Thoracic aorta (tissue), 2 donors: ENCODE data around the gene FAM120A. TPM values are rescaled to one million over a fixed set of nuclear protein-coding genes. Genes with fewer than 3 reads are reported as not detected.

Source experiments
- ATAC-seq: fragments of 150-250 bp; one replicate; pipeline ENCODE4 v1.8.0; 2017; ENCODE audit warnings: low read depth; ENCODE audit not compliant: insufficient number of reproducible peaks, low FRiP score
- DNase-seq: peaks from one replicate; pipeline ENCODE4 v3.0.0-alpha.2; 2020; ENCODE audit warnings: low spot score
- H3K27ac ChIP-seq, 2 donors: fragments of 200-600 bp; sonication (generic); 1 replicate in 1 of 2; 2 replicates in 1 of 2; pipeline ENCODE4 v1.5.1; 2016; ENCODE audit warnings: mild to moderate bottlenecking in 2 of 2, moderate library complexity in 2 of 2
- H3K27me3 ChIP-seq: fragments of 200-600 bp; sonication (generic); replicated peaks from 2 replicates; pipeline ENCODE4 v1.6.0; 2016; ENCODE audit warnings: mild to moderate bottlenecking; ENCODE audit not compliant: insufficient read depth
- H3K36me3 ChIP-seq: fragments of 200-600 bp; sonication (generic); one replicate; pipeline ENCODE4 v1.5.1; 2016
- H3K4me1 ChIP-seq, 2 donors: fragments of 200-600 bp; sonication (generic); 1 replicate in 1 of 2; 2 replicates in 1 of 2; pipeline versions ENCODE4 v1.5.1 to v1.6.0; 2016; ENCODE audit warnings: low read depth in 2 of 2, mild to moderate bottlenecking in 1 of 2; ENCODE audit not compliant: control insufficient read depth in 1 of 2
- H3K4me3 ChIP-seq: fragments of 200-600 bp; sonication (generic); 2 replicates; pipeline ENCODE4 v1.5.1; 2016; ENCODE audit warnings: mild to moderate bottlenecking
- H3K9me3 ChIP-seq: fragments of 200-600 bp; sonication (generic); 2 replicates; pipeline ENCODE4 v1.5.1; 2016
- total RNA-seq, 2 donors: library from RNA; depleted of rRNA; stranded (reverse); fragments of >200 nt; gene quantifications; one replicate each; pipeline versions ENCODE4 v1.1.0 to v1.2.3, GENCODE V29; 2016
- TF ChIP-seq, protein P1 (sequence below): fragments of 200-600 bp; sonication (generic); IDR thresholded peaks from one replicate; pipeline ENCODE4 v1.5.1; 2019; ENCODE audit warnings: antibody characterized with exemption

The FAM120A gene
- total RNA-seq, 2 donors from 2014 or later = 65.3 to 87.8 TPM

- H3K4me3 ChIP-seq = no peak overlapping the region
- no peaks in the 10 kb centered on the region for H3K27me3 ChIP-seq
- H3K9me3 ChIP-seq = no peaks in the 10 kb centered on the region
- TF ChIP-seq, protein P1, sequence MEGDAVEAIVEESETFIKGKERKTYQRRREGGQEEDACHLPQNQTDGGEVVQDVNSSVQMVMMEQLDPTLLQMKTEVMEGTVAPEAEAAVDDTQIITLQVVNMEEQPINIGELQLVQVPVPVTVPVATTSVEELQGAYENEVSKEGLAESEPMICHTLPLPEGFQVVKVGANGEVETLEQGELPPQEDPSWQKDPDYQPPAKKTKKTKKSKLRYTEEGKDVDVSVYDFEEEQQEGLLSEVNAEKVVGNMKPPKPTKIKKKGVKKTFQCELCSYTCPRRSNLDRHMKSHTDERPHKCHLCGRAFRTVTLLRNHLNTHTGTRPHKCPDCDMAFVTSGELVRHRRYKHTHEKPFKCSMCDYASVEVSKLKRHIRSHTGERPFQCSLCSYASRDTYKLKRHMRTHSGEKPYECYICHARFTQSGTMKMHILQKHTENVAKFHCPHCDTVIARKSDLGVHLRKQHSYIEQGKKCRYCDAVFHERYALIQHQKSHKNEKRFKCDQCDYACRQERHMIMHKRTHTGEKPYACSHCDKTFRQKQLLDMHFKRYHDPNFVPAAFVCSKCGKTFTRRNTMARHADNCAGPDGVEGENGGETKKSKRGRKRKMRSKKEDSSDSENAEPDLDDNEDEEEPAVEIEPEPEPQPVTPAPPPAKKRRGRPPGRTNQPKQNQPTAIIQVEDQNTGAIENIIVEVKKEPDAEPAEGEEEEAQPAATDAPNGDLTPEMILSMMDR = no peak
- H3K4me1 ChIP-seq = peaks cover 34 to 58% of the 10 kb centered on the region in 2 donors
- H3K36me3 ChIP-seq = no peaks in the 10 kb centered on the region
- no peak for ATAC-seq
- H3K27ac ChIP-seq = no peak overlapping the region
- no peak for DNase-seq
These were observed 18.9 kb downstream of the FAM120A start for GRCh38 chr9:93470391-93470790.

- no peak for ATAC-seq
- peaks cover 27 to 51% of the 10 kb centered on the region in 2 donors for H3K4me1 ChIP-seq
- no peaks in the 10 kb centered on the region for H3K36me3 ChIP-seq
- no peak for DNase-seq
- no peak overlapping the region for H3K4me3 ChIP-seq
- no peak overlapping the region for H3K27ac ChIP-seq
- TF ChIP-seq, protein P1 = no peak
- no peaks in the 10 kb centered on the region for H3K9me3 ChIP-seq
- no peaks in the 10 kb centered on the region for H3K27me3 ChIP-seq
These were observed 19.6 kb downstream of the FAM120A start for GRCh38 chr9:93471124-93471523.

- DNase-seq = no peak
- peaks cover 14 to 30% of the 10 kb centered on the region in 2 donors for H3K4me1 ChIP-seq
These were observed 21.9 kb downstream of the FAM120A start for GRCh38 chr9:93473411-93473810.

DNA sequence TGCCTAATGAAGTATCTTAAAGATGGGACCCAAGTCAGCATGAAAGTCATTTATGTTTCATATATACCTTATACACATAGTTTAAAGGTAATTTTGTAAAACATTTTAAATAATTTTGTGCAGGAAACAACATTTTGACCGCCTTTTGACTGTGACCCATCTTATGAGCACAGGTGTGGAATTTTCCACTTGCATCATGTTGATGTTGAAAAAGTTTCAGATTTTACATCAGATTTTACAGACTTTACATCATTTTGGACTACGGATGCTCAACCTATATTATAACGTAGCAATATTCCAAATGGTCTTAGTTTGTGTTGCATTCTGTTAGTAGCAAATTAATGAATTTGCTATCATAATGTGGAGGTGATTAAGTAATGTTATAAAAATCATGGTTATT lies 23.6 kb downstream of the FAM120A start:
- H3K27ac ChIP-seq = no peak overlapping the region
- DNase-seq (no peak), ATAC-seq (no peak)
- H3K4me1 ChIP-seq = peaks cover 0 to 13% of the 10 kb centered on the region in 2 donors
- H3K9me3 ChIP-seq = no peaks in the 10 kb centered on the region
- H3K4me3 ChIP-seq = no peak overlapping the region
- no peaks in the 10 kb centered on the region for H3K36me3 ChIP-seq
- no peaks in the 10 kb centered on the region for H3K27me3 ChIP-seq
- TF ChIP-seq, protein P1 = no peak

More at GRCh38 chr9:93473411-93473810, 21.9 kb downstream of the FAM120A start:
- Histone ChIP-seq H3K9me3 (no peaks in the 10 kb centered on the region), H3K27me3 (no peaks in the 10 kb centered on the region), H3K36me3 (no peaks in the 10 kb centered on the region), H3K4me3 (no peak overlapping the region), H3K27ac (no peak overlapping the region)
- no peak for ATAC-seq
- TF ChIP-seq, protein P1 = no peak

- peaks cover 0 to 7% of the 10 kb centered on the region in 2 donors for H3K4me1 ChIP-seq
- TF ChIP-seq, protein P1 = no peak
- no peak overlapping the region for H3K27ac ChIP-seq
- DNase-seq (no peak), ATAC-seq (no peak)
- H3K27me3 ChIP-seq = no peaks in the 10 kb centered on the region
- H3K4me3 ChIP-seq = no peak overlapping the region
- no peaks in the 10 kb centered on the region for H3K36me3 ChIP-seq
- H3K9me3 ChIP-seq = no peaks in the 10 kb centered on the region
These were observed 24.4 kb downstream of the FAM120A start for GRCh38 chr9:93475856-93476255.
